GM18870 (cell line): ENCODE data around the gene CCDC39.
"Not testable (repeated sequence)": the region's sequence is repeated elsewhere in the genome, so short reads cannot be mapped to it uniquely, and the experiment has no call there.

ENCODE experiments used
- ATAC-seq: cut with Tn5 transposase; IDR thresholded peaks from one replicate; pipeline ENCODE4 v1.9.1; 2021; ENCODE audit warnings: moderate library complexity; ENCODE audit not compliant: unreplicated experiment

Gene CCDC39

GRCh38 chr3:180624714-180625113, 54.6 kb downstream of the CCDC39 start:
- ATAC-seq: peak; percentile 73

DNA sequence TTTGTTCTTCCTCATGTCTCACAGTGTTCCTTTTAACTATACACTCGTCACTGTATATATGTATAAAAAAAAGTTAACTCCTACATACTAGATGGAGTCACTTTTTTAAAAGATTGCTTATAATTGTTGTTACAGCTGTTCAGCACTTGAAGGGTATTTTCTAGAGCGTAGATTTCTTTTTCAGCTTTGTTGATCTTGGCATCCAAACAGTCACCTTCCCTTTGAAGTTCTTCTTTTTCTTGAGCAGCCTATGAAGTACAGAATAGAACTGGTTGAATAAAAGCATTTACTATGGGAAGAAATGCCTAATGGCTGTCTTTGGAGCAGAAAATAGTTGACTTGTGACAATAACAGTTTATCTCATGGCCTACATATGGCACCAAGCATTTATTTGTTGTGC, 59.6 kb downstream of the CCDC39 start:
- no peak for ATAC-seq

DNA sequence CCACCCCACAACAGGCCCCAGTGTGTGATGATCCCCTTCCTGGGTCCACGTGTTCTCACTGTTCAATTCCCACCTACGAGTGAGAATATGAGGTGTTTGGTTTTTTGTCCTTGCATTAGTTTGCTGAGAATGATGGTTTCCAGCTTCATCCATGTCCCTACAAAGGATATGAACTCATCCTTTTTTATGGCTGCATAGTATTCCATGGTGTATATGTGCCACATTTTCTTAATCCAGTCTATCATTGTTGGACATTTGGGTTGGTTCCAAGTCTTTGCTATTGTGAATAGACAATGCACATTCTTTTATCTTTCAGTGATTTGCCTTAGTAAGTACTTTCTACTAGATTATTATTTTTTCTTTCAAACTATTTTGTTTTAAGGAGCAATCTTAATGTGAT, 60.7 kb downstream of the CCDC39 start:
- ATAC-seq: not testable (repeated sequence)

DNA sequence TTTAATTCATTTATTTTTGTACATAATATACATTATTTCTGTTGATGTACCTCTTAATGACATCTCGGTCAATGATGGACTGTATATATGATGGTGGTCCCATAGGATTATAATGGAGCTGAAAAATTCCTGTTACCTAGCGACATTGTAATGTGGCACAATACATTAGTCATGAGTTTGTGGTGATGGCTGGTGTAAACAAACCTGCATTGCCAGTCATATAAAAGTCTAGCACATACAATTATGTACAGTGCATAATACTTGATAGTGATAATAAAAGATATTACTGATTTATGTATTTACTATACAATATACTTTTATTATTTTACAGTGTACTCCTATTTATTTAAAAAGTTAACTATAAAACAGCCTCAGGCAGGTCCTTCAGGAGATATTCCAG, 62.2 kb downstream of the CCDC39 start:
- ATAC-seq: no peak

GRCh38 chr3:180615954-180616353, 63.3 kb downstream of the CCDC39 start:
- ATAC-seq: no peak

GRCh38 chr3:180612364-180612763, 66.9 kb downstream of the CCDC39 start:
- no peak for ATAC-seq

- ATAC-seq: no peak
Measured at GRCh38 chr3:180611006-180611405, 68.3 kb downstream of the CCDC39 start.

- peak; percentile 98 for ATAC-seq
Measured at GRCh38 chr3:180601688-180602666, 77.3 kb downstream of the CCDC39 start, which contains the start of gene TTC14. Gene TTC14 (plus strand): TSS chr3:180602163. CDS start chr3:180602262, 99 bp downstream.

DNA sequence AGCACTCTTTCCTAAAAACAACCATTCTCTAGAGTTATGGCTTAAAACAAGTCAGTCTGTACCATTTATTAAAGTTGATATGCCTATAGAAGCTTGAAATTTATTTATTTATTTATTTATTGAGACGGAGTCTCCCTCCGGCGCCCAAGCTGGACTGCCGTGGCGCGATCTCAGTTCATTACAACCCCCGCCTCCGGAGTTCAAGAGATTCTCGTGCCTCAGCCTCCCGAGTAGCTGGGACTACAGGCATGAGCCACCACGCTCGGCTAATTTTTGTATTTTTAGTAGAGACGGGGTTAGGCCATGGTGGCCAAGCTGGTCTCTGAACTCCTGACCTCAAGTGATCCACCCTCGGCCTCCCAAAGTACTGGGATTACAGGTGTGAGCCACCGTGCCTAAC, 78.8 kb downstream of the CCDC39 start:
- ATAC-seq: no peak

DNA sequence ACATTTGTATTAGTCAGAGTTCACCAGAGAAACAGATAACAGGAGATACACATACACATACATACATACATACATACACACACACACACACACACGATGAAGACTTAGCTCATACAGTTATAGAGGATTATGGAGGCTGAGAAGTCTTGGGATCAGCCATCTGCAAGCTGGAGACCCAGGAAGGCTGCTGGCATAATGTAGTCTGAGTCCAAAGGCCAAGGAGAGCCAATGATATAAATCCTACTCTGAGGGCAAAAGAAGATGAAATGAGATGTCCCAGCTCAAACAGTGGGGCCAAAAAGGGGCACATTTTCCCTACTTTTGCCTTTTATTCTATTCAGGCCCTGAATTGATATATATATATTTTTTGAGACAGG, 83.7 kb downstream of the CCDC39 start:
- ATAC-seq: no peak

- peak; percentile 72 for ATAC-seq
Measured at GRCh38 chr3:180594631-180595558, 84.4 kb downstream of the CCDC39 start.

DNA sequence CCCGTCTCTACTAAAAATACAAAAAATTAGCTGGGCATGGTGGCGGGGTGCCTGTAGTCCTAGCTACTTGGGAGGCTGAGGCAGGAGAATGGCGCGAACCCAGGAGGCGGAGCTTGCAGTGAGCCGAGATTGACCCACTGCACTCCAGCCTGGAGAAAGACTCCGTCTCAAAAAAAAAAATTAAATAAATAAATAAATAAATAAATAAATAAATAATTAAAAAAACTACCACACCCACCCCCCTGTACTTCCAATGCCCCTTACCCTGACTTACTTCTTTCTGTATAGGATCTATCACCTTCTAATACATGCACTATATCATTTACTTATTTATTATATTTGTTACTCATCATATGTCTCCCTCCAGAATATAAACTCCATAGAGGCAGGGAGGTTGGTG, 85.7 kb downstream of the CCDC39 start:
- not testable (repeated sequence) for ATAC-seq

DNA sequence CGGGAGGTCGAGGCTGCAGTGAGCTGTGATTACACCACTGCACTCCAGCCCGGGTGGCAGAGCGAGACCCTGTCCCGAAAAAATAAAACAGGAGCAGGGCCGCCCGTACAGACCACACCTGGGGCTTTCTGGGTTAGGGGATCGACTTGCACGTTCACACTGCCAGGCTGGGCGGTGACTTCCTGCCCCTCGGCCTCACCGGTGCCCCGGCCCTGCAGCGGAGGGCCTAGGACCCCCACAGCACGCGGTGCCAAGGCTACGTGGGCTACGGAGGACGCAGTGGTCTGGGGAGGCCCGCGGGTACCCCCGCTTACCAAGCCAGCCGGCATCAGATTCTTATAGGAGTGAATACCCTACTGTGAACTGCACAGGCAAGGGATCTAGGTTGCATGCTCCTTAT, 88.9 kb downstream of the CCDC39 start:
- ATAC-seq: no peak

DNA sequence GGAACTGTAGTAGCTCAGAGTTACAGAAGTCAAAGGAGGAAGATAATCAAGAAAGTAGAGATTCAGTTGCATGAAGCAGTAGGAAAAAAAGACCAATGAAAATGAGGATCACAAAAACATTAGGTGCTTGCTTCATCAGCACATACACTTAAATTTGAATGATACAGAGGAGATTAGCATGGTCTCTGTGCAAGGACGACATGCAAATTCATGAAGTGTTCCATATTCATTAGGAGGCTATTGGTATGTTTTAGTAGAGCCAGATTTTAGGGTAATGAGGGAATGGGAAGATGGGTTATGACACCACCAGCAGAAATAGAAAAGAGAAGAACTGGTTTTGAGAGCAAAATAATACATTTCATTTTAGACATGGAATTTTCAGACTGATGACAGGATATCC, 98.4 kb downstream of the CCDC39 start:
- no peak for ATAC-seq

GRCh38 chr3:180575571-180575970, 103.7 kb downstream of the CCDC39 start:
- ATAC-seq: no peak

DNA sequence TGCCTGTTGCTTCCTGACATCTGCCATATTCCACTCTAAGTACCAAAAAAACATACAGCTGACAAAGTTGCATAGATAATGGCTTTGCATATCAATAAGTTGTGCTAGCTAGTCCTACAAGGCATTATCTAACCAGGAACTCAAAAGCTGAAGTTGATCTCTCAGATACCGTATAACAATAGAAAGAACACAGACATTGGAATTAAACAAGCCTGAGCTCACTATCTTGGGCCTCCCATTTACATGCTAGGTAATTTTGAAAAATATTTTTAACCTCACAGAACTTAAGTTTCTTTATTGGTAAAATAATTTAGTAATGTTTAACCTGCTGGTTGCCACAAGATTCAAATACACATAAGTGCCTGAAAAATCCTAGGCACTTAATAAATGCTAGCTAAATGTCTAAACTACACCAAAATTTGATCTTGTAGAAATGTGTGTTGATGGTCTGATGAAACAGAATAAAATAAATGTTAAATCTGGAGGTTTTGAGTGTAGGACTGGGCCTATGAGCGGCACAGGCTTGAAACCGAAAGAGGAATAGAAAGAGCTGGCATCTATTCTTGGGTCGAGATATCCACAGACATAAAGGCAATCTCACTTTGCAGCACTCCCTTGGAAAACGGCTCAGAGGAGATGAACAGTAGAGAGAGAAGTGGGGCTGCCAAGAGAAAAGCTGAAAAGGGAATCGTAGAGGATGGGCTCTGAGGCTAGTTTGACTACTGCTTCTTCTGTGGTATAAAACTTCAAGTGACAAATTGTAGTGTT, 107.3 kb downstream of the CCDC39 start:
- ATAC-seq: peak; percentile 76

GRCh38 chr3:180570238-180570637, 109.1 kb downstream of the CCDC39 start:
- ATAC-seq: no peak

GRCh38 chr3:180564676-180565075, 114.6 kb downstream of the CCDC39 start:
- no peak for ATAC-seq
